H1 (cell line): ENCODE results near the gene TCF7L2. TPM values are rescaled to one million over a fixed set of nuclear protein-coding genes. Genes with fewer than 3 reads are reported as not detected.

Experiments used
- CBX5 ChIP-seq: fragments of 300-800, 300-1000 bp; sonication (generic); IDR thresholded peaks from 2 replicates; pipeline ENCODE4 v1.7.1; 2016; ENCODE audit warnings: antibody characterized with exemption, low read length, low read depth
- CHD2 ChIP-seq: IDR thresholded peaks from 2 replicates; pipeline ENCODE4 v1.6.1; 2012; ENCODE audit warnings: low read length, improper control_type of control experiment
- JUN ChIP-seq: IDR thresholded peaks from 2 replicates; pipeline ENCODE4 v1.6.1; 2011; ENCODE audit warnings: low read depth, mild to moderate bottlenecking, improper control_type of control experiment, low read length
- POU5F1 ChIP-seq: IDR thresholded peaks from 2 replicates; pipeline ENCODE4 v1.6.1; 2011; ENCODE audit warnings: low read depth, mild to moderate bottlenecking, low read length, moderate library complexity
- SIRT6 ChIP-seq: IDR thresholded peaks from one replicate; pipeline ENCODE4 v1.7.1; 2012; ENCODE audit warnings: low read length, inconsistent platforms
- polyA plus RNA-seq, 7 experiments: library from polyadenylated mRNA; depleted of rRNA in 3 of 7; stranded (reverse) in 5 of 7; unstranded in 2 of 7; fragments of >200 nt in 5 of 7; fragments of 200-250 nt in 2 of 7; gene quantifications; 1 replicate in 5 of 7; 2 replicates in 1 of 7; 4 replicates in 1 of 7; pipeline versions ENCODE4 v1.2.1 to v1.2.3, GENCODE V29; 2011 to 2013; ENCODE audit warnings: missing spikeins in 2 of 7, mixed read lengths in 2 of 7
- total RNA-seq: library from RNA; stranded (reverse); fragmentation: NEBNext Ultra II Directional; extraction: Animal tissue kit (Norgen Biotek cat#: 25700); gene quantifications from 2 replicates; pipeline ENCODE4 v1.2.1, GENCODE V29; 2021
- TF ChIP-seq, protein P1 (sequence below): fragments of 300-600 bp; sonication (generic); IDR thresholded peaks from 2 replicates; pipeline ENCODE4 v1.7.1; 2012; ENCODE audit warnings: low read length, moderate library complexity, mild to moderate bottlenecking, inconsistent platforms; ENCODE audit not compliant: insufficient replicate concordance
- TF ChIP-seq, protein P2 (sequence below): IDR thresholded peaks from 2 replicates; pipeline ENCODE4 v1.6.1; 2012; ENCODE audit warnings: inconsistent platforms

The TCF7L2 gene
- total and polyA plus RNA-seq, 2 of the 8 experiments (the other 6 are each of a cell fraction or from before 2014, with no cell fraction given): 33.9 to 67.3 TPM

DNA sequence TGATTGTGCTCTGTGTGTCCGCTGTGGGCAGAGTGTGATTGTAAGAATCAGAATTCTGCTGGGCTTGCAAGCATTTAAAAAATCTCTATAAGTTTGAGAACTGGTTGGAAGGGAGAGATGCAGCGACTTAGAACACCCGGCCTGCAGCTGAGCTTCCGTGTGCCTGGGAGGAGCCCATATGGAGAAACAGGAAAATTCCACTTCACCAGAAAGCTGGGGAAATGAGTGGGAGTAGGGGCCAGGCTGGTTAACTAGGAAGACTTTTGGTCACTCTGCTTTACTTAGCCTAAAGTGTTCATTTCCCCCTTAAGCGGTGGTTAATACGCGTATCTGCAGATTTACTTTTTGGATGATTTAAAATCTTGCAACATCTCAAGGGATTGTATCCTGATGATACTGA is 72.2 kb downstream of the TCF7L2 start (continued):
- TF ChIP-seq, protein P1, sequence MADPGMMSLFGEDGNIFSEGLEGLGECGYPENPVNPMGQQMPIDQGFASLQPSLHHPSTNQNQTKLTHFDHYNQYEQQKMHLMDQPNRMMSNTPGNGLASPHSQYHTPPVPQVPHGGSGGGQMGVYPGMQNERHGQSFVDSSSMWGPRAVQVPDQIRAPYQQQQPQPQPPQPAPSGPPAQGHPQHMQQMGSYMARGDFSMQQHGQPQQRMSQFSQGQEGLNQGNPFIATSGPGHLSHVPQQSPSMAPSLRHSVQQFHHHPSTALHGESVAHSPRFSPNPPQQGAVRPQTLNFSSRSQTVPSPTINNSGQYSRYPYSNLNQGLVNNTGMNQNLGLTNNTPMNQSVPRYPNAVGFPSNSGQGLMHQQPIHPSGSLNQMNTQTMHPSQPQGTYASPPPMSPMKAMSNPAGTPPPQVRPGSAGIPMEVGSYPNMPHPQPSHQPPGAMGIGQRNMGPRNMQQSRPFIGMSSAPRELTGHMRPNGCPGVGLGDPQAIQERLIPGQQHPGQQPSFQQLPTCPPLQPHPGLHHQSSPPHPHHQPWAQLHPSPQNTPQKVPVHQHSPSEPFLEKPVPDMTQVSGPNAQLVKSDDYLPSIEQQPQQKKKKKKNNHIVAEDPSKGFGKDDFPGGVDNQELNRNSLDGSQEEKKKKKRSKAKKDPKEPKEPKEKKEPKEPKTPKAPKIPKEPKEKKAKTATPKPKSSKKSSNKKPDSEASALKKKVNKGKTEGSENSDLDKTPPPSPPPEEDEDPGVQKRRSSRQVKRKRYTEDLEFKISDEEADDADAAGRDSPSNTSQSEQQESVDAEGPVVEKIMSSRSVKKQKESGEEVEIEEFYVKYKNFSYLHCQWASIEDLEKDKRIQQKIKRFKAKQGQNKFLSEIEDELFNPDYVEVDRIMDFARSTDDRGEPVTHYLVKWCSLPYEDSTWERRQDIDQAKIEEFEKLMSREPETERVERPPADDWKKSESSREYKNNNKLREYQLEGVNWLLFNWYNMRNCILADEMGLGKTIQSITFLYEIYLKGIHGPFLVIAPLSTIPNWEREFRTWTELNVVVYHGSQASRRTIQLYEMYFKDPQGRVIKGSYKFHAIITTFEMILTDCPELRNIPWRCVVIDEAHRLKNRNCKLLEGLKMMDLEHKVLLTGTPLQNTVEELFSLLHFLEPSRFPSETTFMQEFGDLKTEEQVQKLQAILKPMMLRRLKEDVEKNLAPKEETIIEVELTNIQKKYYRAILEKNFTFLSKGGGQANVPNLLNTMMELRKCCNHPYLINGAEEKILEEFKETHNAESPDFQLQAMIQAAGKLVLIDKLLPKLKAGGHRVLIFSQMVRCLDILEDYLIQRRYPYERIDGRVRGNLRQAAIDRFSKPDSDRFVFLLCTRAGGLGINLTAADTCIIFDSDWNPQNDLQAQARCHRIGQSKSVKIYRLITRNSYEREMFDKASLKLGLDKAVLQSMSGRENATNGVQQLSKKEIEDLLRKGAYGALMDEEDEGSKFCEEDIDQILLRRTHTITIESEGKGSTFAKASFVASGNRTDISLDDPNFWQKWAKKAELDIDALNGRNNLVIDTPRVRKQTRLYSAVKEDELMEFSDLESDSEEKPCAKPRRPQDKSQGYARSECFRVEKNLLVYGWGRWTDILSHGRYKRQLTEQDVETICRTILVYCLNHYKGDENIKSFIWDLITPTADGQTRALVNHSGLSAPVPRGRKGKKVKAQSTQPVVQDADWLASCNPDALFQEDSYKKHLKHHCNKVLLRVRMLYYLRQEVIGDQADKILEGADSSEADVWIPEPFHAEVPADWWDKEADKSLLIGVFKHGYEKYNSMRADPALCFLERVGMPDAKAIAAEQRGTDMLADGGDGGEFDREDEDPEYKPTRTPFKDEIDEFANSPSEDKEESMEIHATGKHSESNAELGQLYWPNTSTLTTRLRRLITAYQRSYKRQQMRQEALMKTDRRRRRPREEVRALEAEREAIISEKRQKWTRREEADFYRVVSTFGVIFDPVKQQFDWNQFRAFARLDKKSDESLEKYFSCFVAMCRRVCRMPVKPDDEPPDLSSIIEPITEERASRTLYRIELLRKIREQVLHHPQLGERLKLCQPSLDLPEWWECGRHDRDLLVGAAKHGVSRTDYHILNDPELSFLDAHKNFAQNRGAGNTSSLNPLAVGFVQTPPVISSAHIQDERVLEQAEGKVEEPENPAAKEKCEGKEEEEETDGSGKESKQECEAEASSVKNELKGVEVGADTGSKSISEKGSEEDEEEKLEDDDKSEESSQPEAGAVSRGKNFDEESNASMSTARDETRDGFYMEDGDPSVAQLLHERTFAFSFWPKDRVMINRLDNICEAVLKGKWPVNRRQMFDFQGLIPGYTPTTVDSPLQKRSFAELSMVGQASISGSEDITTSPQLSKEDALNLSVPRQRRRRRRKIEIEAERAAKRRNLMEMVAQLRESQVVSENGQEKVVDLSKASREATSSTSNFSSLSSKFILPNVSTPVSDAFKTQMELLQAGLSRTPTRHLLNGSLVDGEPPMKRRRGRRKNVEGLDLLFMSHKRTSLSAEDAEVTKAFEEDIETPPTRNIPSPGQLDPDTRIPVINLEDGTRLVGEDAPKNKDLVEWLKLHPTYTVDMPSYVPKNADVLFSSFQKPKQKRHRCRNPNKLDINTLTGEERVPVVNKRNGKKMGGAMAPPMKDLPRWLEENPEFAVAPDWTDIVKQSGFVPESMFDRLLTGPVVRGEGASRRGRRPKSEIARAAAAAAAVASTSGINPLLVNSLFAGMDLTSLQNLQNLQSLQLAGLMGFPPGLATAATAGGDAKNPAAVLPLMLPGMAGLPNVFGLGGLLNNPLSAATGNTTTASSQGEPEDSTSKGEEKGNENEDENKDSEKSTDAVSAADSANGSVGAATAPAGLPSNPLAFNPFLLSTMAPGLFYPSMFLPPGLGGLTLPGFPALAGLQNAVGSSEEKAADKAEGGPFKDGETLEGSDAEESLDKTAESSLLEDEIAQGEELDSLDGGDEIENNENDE: no peak
- no peak for TF ChIP-seq POU5F1
- TF ChIP-seq CBX5: no peak
- TF ChIP-seq CHD2: no peak
- no peak for TF ChIP-seq JUN
- TF ChIP-seq, protein P2, sequence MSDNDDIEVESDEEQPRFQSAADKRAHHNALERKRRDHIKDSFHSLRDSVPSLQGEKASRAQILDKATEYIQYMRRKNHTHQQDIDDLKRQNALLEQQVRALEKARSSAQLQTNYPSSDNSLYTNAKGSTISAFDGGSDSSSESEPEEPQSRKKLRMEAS: no peak
- no peak for TF ChIP-seq SIRT6
- TF ChIP-seq, all 59 proteins: peak for 0
